ENCODE results near the gene RBM43. TPM values are rescaled to one million over a fixed set of nuclear protein-coding genes. Genes with fewer than 3 reads are reported as not detected.

Gene RBM43
- total RNA-seq, 6 donors from 2014 or later = 4.4 to 16.8 (median 8.1) TPM

GRCh38 chr2:151246152-151246551, 15.5 kb downstream of the RBM43 start:
- Histone ChIP-seq H3K27me3 (no peaks in the 10 kb centered on the region), H3K4me1 (no peaks in the 10 kb centered on the region), H3K9me3 (peaks cover 7 to 12% (median 10%) of the 10 kb centered on the region in 4 donors), H3K36me3 (peaks cover 4 to 28% (median 9%) of the 10 kb centered on the region in 4 donors), H3K27ac (no peak overlapping the region), H3K4me3 (no peak overlapping the region)
- no peak for TF ChIP-seq POLR2A (IDR thresholded peaks at IDR 0.05)
- TF ChIP-seq CTCF (IDR thresholded peaks at IDR 0.05) = no peak
- TF ChIP-seq EP300 (IDR thresholded peaks at IDR 0.05) = no peak
- no peak for TF ChIP-seq POLR2AphosphoS5 (IDR thresholded peaks at IDR 0.05)
- DNase-seq = no peak
- ATAC-seq (ENCODE audit: low FRiP score in 2 of 2) = no peak
- WGBS, 2 donors = 77 to 92% methylated on average over 1 of the region's 1 CpG

- ATAC-seq (ENCODE audit: low FRiP score in 2 of 2) (no peak), DNase-seq (no peak)
- Histone ChIP-seq H3K4me1 (peaks cover 0 to 4% (median 2%) of the 10 kb centered on the region in 4 donors), H3K4me3 (no peak overlapping the region), H3K36me3 (peaks cover 0 to 2% (median under 1%) of the 10 kb centered on the region in 4 donors), H3K27ac (no peak overlapping the region), H3K27me3 (no peaks in the 10 kb centered on the region), H3K9me3 (peaks cover under 1 to 7% (median 5%) of the 10 kb centered on the region in 4 donors)
- no peak for TF ChIP-seq EP300 (IDR thresholded peaks at IDR 0.05)
- no peak for TF ChIP-seq POLR2AphosphoS5 (IDR thresholded peaks at IDR 0.05)
- TF ChIP-seq CTCF (IDR thresholded peaks at IDR 0.05) = no peak
- TF ChIP-seq POLR2A (IDR thresholded peaks at IDR 0.05) = no peak
- WGBS, 2 donors = 86 to 96% methylated on average over 3 of the region's 3 CpGs
These were observed 18.2 kb downstream of the RBM43 start for GRCh38 chr2:151243468-151243867.

GRCh38 chr2:151241224-151241623, 20.4 kb downstream of the RBM43 start:
- DNase-seq = no peak
- no peak overlapping the region for H3K27ac ChIP-seq
- no peak overlapping the region for H3K4me3 ChIP-seq
- TF ChIP-seq EP300 (IDR thresholded peaks at IDR 0.05) = no peak
- TF ChIP-seq CTCF (IDR thresholded peaks at IDR 0.05) = no peak
- no peak for TF ChIP-seq POLR2AphosphoS5 (IDR thresholded peaks at IDR 0.05)
- TF ChIP-seq POLR2A (IDR thresholded peaks at IDR 0.05) = no peak
- H3K27me3 ChIP-seq = no peaks in the 10 kb centered on the region
- peaks cover 0 to 6% (median 2%) of the 10 kb centered on the region in 4 donors for H3K4me1 ChIP-seq
- H3K9me3 ChIP-seq = no peaks in the 10 kb centered on the region
- H3K36me3 ChIP-seq = no peaks in the 10 kb centered on the region
- no peak for ATAC-seq (ENCODE audit: low FRiP score in 2 of 2)
- 79 to 83% methylated on average over 3 of the region's 3 CpGs for WGBS, 2 donors

GRCh38 chr2:151240433-151240832, 21.2 kb downstream of the RBM43 start:
- ATAC-seq (ENCODE audit: low FRiP score in 2 of 2) = no peak
- no peak overlapping the region for H3K4me3 ChIP-seq
- DNase-seq = no peak
- no peak overlapping the region for H3K27ac ChIP-seq
- no peaks in the 10 kb centered on the region for H3K36me3 ChIP-seq
- WGBS, 2 donors = 53 to 58% methylated on average over 1 of the region's 1 CpG
- H3K9me3 ChIP-seq = no peaks in the 10 kb centered on the region
- peaks cover 0 to 6% (median 2%) of the 10 kb centered on the region in 4 donors for H3K4me1 ChIP-seq
- H3K27me3 ChIP-seq = no peaks in the 10 kb centered on the region
- TF ChIP-seq CTCF (IDR thresholded peaks at IDR 0.05) = no peak
- TF ChIP-seq POLR2A (IDR thresholded peaks at IDR 0.05) = no peak
- no peak for TF ChIP-seq POLR2AphosphoS5 (IDR thresholded peaks at IDR 0.05)
- no peak for TF ChIP-seq EP300 (IDR thresholded peaks at IDR 0.05)

- H3K27ac ChIP-seq = no peak overlapping the region
- H3K36me3 ChIP-seq = no peaks in the 10 kb centered on the region
- H3K9me3 ChIP-seq = no peaks in the 10 kb centered on the region
- H3K4me3 ChIP-seq = no peak overlapping the region
- H3K4me1 ChIP-seq = peaks cover 0 to 6% (median 2%) of the 10 kb centered on the region in 4 donors
- TF ChIP-seq EP300 (IDR thresholded peaks at IDR 0.05) (no peak), POLR2AphosphoS5 (IDR thresholded peaks at IDR 0.05) (no peak), CTCF (IDR thresholded peaks at IDR 0.05) (no peak), POLR2A (IDR thresholded peaks at IDR 0.05) (no peak)
- DNase-seq = no peak
- no peaks in the 10 kb centered on the region for H3K27me3 ChIP-seq
- 75 to 77% methylated on average over 9 of the region's 9 CpGs for WGBS, 2 donors
- no peak for ATAC-seq (ENCODE audit: low FRiP score in 2 of 2)
These were observed 22.0 kb downstream of the RBM43 start for GRCh38 chr2:151239624-151240023.
